B cell (primary cell): ENCODE data around the gene RNF217. TPM values are rescaled to one million over a fixed set of nuclear protein-coding genes. Genes with fewer than 3 reads are reported as not detected.

Experiments
- ATAC-seq: fragments of 200-7000 bp; cut with Tn5 transposase; one replicate; pipeline ENCODE4 v1.10.0; 2021; ENCODE audit warnings: low read depth, mild to moderate bottlenecking, moderate number of reproducible peaks, moderate library complexity
- CTCF ChIA-PET: fragments of 350-600 bp; sonication (Branson Sonifier 250); formaldehyde crosslinking; loops from one replicate; lab custom pipeline; 2021; ENCODE audit warnings: antibody characterized with exemption, inconsistent platforms; lab: Charles Lee
- POLR2A ChIA-PET: fragments of 350-600 bp; sonication (Branson Sonifier 250); formaldehyde crosslinking; loops from one replicate; lab custom pipeline; 2021; ENCODE audit warnings: antibody characterized with exemption; lab: Charles Lee
- DNase-seq: peaks from one replicate; pipeline ENCODE4 v3.0.0; 2013
- H2AFZ ChIP-seq: 2 replicates; pipeline ENCODE4 v1.6.1; 2012; ENCODE audit warnings: mild to moderate bottlenecking, low read depth, low read length; ENCODE audit not compliant: insufficient read depth, poor library complexity, severe bottlenecking
- H3K27ac ChIP-seq, 2 donors: 1 replicate in 1 of 2; 2 replicates in 1 of 2; pipeline ENCODE4 v1.5.1; 2012 to 2013; ENCODE audit warnings: low read length in 2 of 2, mild to moderate bottlenecking in 2 of 2, moderate library complexity in 1 of 2
- H3K27me3 ChIP-seq, 4 experiments: fragments of 200-600 bp in 1 of 4; sonication (generic) in 1 of 4; replicated peaks in 1 of 4; 1 replicate in 2 of 4; 2 replicates in 2 of 4; pipeline versions ENCODE4 v1.6.1 to v1.7.0; 2013 to 2016; ENCODE audit warnings: low read length in 3 of 4, mild to moderate bottlenecking in 2 of 4, mixed read lengths in 1 of 4, moderate library complexity in 1 of 4; ENCODE audit not compliant: insufficient read depth in 4 of 4, control insufficient read depth in 3 of 4; ENCODE audit errors: control extremely low read depth in 1 of 4
- H3K36me3 ChIP-seq, 2 experiments: replicated peaks in 1 of 2; 1 replicate in 1 of 2; 2 replicates in 1 of 2; pipeline versions ENCODE4 v1.6.1 to v1.7.1; 2013; ENCODE audit warnings: low read length in 1 of 2; ENCODE audit not compliant: insufficient read depth in 2 of 2, control insufficient read depth in 1 of 2; ENCODE audit errors: control extremely low read depth in 1 of 2, extremely low read depth in 1 of 2
- H3K4me1 ChIP-seq, 2 donors: fragments of 200-600 bp in 1 of 2; sonication (generic) in 1 of 2; 1 replicate in 1 of 2; 2 replicates in 1 of 2; pipeline versions ENCODE4 v1.5.1 to v1.6.1; 2013 to 2017; ENCODE audit warnings: low read length in 2 of 2; ENCODE audit not compliant: control insufficient read depth in 2 of 2, insufficient read depth in 2 of 2
- H3K4me2 ChIP-seq: replicated peaks from 2 replicates; pipeline ENCODE3; 2012; ENCODE audit warnings: mild to moderate bottlenecking, low read depth, low read length; ENCODE audit not compliant: poor library complexity, severe bottlenecking
- H3K4me3 ChIP-seq, 5 experiments: fragments of 200-600 bp in 1 of 5; sonication (generic) in 1 of 5; 1 replicate in 3 of 5; 2 replicates in 2 of 5; pipeline versions ENCODE4 v1.5.1 to v1.7.0; 2011 to 2016; ENCODE audit warnings: low read length in 4 of 5, mild to moderate bottlenecking in 4 of 5, low read depth in 2 of 5, control low read depth in 1 of 5, moderate library complexity in 1 of 5; ENCODE audit not compliant: insufficient read depth in 1 of 5; ENCODE audit errors: control extremely low read depth in 1 of 5, extremely low read depth in 1 of 5
- H3K79me2 ChIP-seq: fragments of 200-600 bp; sonication (generic); one replicate; pipeline ENCODE4 v1.6.0; 2016; ENCODE audit warnings: low read length; ENCODE audit not compliant: control insufficient read depth, insufficient read depth
- H3K9ac ChIP-seq: fragments of 200-600 bp; sonication (generic); 2 replicates; pipeline ENCODE4 v1.6.1; 2017; ENCODE audit warnings: mild to moderate bottlenecking, low read length, moderate library complexity
- H3K9me3 ChIP-seq, 3 donors: one replicate each; pipeline versions ENCODE4 v1.6.1 to v1.7.1; 2013; ENCODE audit warnings: low read length in 2 of 3; ENCODE audit not compliant: control insufficient read depth in 2 of 3, insufficient read depth in 1 of 3; ENCODE audit errors: control extremely low read depth in 1 of 3
- H4K20me1 ChIP-seq: 2 replicates; pipeline ENCODE4 v1.6.0; 2012; ENCODE audit warnings: mild to moderate bottlenecking, low read length; ENCODE audit not compliant: insufficient read depth, control insufficient read depth, poor library complexity, severe bottlenecking
- H3K27ac Mint-ChIP-seq: one replicate; pipeline ENCODE4 v1.8.0; 2021; ENCODE audit warnings: mixed read lengths
- H3K27me3 Mint-ChIP-seq: one replicate; pipeline ENCODE4 v1.8.0; 2021; ENCODE audit warnings: mixed read lengths
- H3K4me1 Mint-ChIP-seq: one replicate; pipeline ENCODE4 v1.8.0; 2021; ENCODE audit warnings: mixed read lengths
- H3K4me3 Mint-ChIP-seq: one replicate; pipeline ENCODE4 v1.8.0; 2021; ENCODE audit warnings: mixed read lengths
- H3K9me3 Mint-ChIP-seq: one replicate; pipeline ENCODE4 v1.8.0; 2022; ENCODE audit warnings: mixed read lengths; ENCODE audit not compliant: insufficient read depth
- EZH2 ChIP-seq: IDR thresholded peaks from 2 replicates; pipeline ENCODE4 v1.6.1; 2012; ENCODE audit warnings: borderline replicate concordance, low read depth, mild to moderate bottlenecking, moderate library complexity, low read length; ENCODE audit not compliant: insufficient read depth, poor library complexity, severe bottlenecking
- WGBS: methylation state at CpG from one replicate; pipeline ENCODE4 v1.1.5; 2013; ENCODE audit warnings: missing lambda C conversion rate; ENCODE audit not compliant: insufficient coverage; 5-methylcytosine and 5-hydroxymethylcytosine counted together
- intact Hi-C: fragments of 100-400 bp; cut with micrococcal nuclease; formaldehyde crosslinking; loops from one replicate; pipeline ENCODE4 v1.10.0; 2022
- polyA plus RNA-seq: library from polyadenylated mRNA; depleted of rRNA; stranded (reverse); fragments of >200 nt; gene quantifications from 2 replicates; pipeline ENCODE4 v1.2.3, GENCODE V29; 2012
- total RNA-seq, 2 donors: library from RNA; stranded (reverse); fragments of 120-200 nt in 1 of 2; gene quantifications; 1 replicate in 1 of 2; 2 replicates in 1 of 2; pipeline versions ENCODE4 v1.2.3 to v1.2.4, GENCODE V29; 2013 to 2022
- TF ChIP-seq, protein P1 (sequence below): fragments of 200-600 bp; IDR thresholded peaks from one replicate; pipeline ENCODE4 v1.8.0; 2022; ENCODE audit warnings: antibody characterized with exemption, mild to moderate bottlenecking

RNF217 gene
- total and polyA plus RNA-seq, 2 donors (not counting 1 experiment from before 2014, with no cell fraction given) = 0.03 TPM; not detected in 1

DNA sequence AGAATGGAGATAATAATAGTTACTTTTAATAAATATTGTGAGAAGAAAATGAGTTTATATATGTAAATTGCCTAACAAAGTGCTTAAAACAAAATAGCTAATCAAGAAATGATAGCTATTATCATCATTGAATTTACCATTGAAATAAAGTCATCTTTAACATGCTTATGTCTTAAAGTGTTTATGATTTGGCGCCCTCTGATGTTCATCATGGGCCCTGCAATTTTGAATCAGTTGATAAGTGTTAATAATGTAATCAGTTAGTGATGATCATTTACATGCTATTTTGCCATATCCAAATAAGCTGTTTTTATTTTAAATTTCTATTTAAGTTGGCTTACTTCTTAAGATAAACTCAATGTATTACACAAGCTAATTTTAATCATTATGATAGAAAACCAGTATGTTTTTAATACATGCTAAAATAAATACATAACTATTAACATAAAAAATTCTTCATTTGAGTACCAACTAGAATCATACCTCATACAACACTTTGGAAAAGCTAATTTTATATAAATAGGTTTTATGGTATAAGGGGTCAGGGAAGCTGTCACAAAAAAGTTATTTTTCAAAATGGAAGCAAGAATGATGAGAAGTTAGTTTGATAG, 152.1 kb downstream of the RNF217 start:
- DNase-seq = no peak
- no peak for TF ChIP-seq EZH2
- TF ChIP-seq, protein P1, sequence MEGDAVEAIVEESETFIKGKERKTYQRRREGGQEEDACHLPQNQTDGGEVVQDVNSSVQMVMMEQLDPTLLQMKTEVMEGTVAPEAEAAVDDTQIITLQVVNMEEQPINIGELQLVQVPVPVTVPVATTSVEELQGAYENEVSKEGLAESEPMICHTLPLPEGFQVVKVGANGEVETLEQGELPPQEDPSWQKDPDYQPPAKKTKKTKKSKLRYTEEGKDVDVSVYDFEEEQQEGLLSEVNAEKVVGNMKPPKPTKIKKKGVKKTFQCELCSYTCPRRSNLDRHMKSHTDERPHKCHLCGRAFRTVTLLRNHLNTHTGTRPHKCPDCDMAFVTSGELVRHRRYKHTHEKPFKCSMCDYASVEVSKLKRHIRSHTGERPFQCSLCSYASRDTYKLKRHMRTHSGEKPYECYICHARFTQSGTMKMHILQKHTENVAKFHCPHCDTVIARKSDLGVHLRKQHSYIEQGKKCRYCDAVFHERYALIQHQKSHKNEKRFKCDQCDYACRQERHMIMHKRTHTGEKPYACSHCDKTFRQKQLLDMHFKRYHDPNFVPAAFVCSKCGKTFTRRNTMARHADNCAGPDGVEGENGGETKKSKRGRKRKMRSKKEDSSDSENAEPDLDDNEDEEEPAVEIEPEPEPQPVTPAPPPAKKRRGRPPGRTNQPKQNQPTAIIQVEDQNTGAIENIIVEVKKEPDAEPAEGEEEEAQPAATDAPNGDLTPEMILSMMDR = peak; percentile 48
- H3K4me1 ChIP-seq = no peaks in the 10 kb centered on the region
- Mint-ChIP-seq H3K4me1 (no peaks in the 10 kb centered on the region), H3K9me3 (peaks cover 18% of the 10 kb centered on the region), H3K27me3 (peaks cover 3% of the 10 kb centered on the region), H3K4me3 (no peak overlapping the region), H3K27ac (no peak overlapping the region)
- no peak overlapping the region for H3K9ac ChIP-seq
- H3K9me3 ChIP-seq = peaks cover 0 to 24% (median 14%) of the 10 kb centered on the region in 3 donors
- no peak overlapping the region for H3K27ac ChIP-seq
- no CpG with 5 or more reads among the region's 1 CpG for WGBS
- no peak overlapping the region for H2AFZ ChIP-seq
- ChIA-PET POLR2A (no interaction called here), CTCF (interaction anchor here (1.5 kb wide), 1 partner anchor 1312 kb away, joined by 3 read pairs; no protein-coding TSS in a partner anchor)
- H3K79me2 ChIP-seq = no peaks in the 10 kb centered on the region
- no peaks in the 10 kb centered on the region for H3K36me3 ChIP-seq
- H4K20me1 ChIP-seq = no peaks in the 10 kb centered on the region
- no peak overlapping the region for H3K4me3 ChIP-seq
- H3K4me2 ChIP-seq = no peak overlapping the region
- intact Hi-C loops = no loop called here
- H3K27me3 ChIP-seq = no peaks in the 10 kb centered on the region
- ATAC-seq = no peak

DNA sequence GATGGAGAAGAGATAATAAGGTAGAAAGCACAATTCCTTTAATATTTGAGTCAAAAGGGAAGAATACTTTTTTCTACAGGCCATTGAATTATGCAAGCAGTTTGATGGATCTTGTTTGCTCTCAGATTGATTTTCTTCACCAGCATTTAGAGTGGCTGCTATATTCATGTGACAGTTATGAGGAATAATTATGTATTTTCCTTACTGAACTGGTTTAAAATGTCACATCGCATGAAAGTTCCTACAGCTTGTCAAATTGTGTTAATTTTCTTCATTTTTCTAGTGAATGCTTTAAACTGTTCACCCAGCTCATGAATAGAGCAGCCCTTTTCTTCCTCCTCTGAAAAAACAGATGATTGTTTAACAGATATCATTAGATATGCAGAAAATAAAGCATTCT, 153.9 kb downstream of the RNF217 start:
- DNase-seq (no peak), ATAC-seq (no peak)
- H3K9me3 Mint-ChIP-seq = peaks cover 8% of the 10 kb centered on the region
- peaks cover 3% of the 10 kb centered on the region for H3K27me3 Mint-ChIP-seq
- no peak overlapping the region for H3K4me3 Mint-ChIP-seq
- no peaks in the 10 kb centered on the region for H3K4me1 ChIP-seq
- TF ChIP-seq, protein P1 = no peak
- no peak for TF ChIP-seq EZH2
- H3K27ac ChIP-seq = no peak overlapping the region
- ChIA-PET CTCF (interaction anchor here (0.6 kb wide), 1 partner anchor 16 kb away, joined by 5 read pairs; no protein-coding TSS in a partner anchor), POLR2A (no interaction called here)
- intact Hi-C loops = no loop called here
- H3K9ac ChIP-seq = no peak overlapping the region
- H3K4me2 ChIP-seq = no peak overlapping the region
- no peaks in the 10 kb centered on the region for H3K79me2 ChIP-seq
- H3K4me1 Mint-ChIP-seq = no peaks in the 10 kb centered on the region
- no peak overlapping the region for H2AFZ ChIP-seq
- H3K27ac Mint-ChIP-seq = no peak overlapping the region
- H3K36me3 ChIP-seq = no peaks in the 10 kb centered on the region
- H3K4me3 ChIP-seq = no peak overlapping the region
- H3K9me3 ChIP-seq = peaks cover 0 to 14% (median 14%) of the 10 kb centered on the region in 3 donors
- no peaks in the 10 kb centered on the region for H3K27me3 ChIP-seq
- no peaks in the 10 kb centered on the region for H4K20me1 ChIP-seq
- WGBS = no CpG with 5 or more reads among the region's 1 CpG
